ENCODE measurements around the gene ACTR3.

ACTR3 gene

DNA sequence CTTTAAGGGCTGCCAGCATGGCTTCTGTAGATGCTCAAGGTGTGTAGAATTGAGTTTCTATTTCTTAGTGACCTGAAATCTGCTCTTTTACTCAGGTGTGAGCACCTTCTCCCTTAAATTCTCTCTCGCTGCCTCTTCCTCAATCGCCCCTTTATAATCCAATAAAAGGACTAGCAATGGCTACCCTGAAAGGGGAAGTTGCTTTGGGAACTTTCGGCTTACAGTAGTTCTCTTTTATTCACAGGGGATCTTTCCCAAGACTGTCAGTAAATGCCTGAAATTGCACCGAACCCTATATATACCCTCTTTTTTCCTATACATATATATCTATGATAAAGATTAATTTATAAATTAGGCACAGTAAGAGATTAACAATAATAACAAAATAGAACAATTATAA, 121.8 kb downstream of the ACTR3 start:
- FAIRE-seq (no peak), DNase-seq (ENCODE audit: insufficient read length, low spot score) (no peak)
- TF ChIP-seq, protein P1, sequence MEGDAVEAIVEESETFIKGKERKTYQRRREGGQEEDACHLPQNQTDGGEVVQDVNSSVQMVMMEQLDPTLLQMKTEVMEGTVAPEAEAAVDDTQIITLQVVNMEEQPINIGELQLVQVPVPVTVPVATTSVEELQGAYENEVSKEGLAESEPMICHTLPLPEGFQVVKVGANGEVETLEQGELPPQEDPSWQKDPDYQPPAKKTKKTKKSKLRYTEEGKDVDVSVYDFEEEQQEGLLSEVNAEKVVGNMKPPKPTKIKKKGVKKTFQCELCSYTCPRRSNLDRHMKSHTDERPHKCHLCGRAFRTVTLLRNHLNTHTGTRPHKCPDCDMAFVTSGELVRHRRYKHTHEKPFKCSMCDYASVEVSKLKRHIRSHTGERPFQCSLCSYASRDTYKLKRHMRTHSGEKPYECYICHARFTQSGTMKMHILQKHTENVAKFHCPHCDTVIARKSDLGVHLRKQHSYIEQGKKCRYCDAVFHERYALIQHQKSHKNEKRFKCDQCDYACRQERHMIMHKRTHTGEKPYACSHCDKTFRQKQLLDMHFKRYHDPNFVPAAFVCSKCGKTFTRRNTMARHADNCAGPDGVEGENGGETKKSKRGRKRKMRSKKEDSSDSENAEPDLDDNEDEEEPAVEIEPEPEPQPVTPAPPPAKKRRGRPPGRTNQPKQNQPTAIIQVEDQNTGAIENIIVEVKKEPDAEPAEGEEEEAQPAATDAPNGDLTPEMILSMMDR (IDR thresholded peaks at IDR 0.05; ENCODE audit: insufficient read depth, missing control alignments): no peak
